ENCODE measurements around the gene USP16. TPM values are rescaled to one million over a fixed set of nuclear protein-coding genes. Genes with fewer than 3 reads are reported as not detected.

The USP16 gene
- total RNA-seq, 1 experiment from 2014 or later = 30.6 TPM

DNA sequence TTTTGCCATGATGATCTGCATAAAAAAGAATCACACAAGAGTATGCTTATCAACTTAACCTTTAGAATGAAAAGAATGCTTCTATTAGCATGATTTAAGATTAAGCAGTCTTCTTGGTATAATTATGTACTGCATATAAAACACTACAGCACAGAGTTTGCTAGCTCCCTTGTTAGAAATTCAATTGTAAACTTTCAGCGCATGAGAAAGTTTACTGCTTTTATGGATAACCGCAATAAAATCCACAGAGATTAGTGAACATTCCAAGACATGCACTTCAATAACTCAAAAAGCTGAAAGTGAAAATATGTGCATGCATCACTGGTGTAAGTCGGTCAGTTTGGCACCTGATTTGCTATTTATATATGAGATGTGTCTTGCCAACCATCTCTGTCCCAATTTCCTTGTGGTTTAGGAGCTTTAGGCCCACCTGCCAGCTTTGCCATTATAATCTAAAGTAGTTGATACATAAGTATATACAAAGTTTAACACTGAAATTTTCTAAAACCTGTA is 32.1 kb downstream of the USP16 start:
- no CpG with 5 or more reads among the region's 3 CpGs for WGBS (ENCODE audit: extremely low coverage, insufficient read length, low lambda C conversion rate)
- no peak overlapping the region for H2BK20ac ChIP-seq (ENCODE audit: low read depth, low read length, poor library complexity, severe bottlenecking)
- no peaks in the 10 kb centered on the region for H3K27me3 Mint-ChIP-seq (ENCODE audit: low read depth)
- no peak for DNase-seq
- H3K9me3 ChIP-seq (ENCODE audit: control insufficient read depth, low read depth, low read length) = no peaks in the 10 kb centered on the region
- no peaks in the 10 kb centered on the region for H3K9me3 Mint-ChIP-seq
- H3K56ac ChIP-seq (ENCODE audit: insufficient read length, low read depth, low read length) = no peak overlapping the region
- no peak overlapping the region for H3K4ac ChIP-seq (ENCODE audit: low read depth, low read length)
- H3K79me1 ChIP-seq (ENCODE audit: insufficient read depth, low read depth, low read length, poor library complexity, severe bottlenecking) = no peaks in the 10 kb centered on the region
- H2BK5ac ChIP-seq (ENCODE audit: insufficient read length, low read length) = no peak overlapping the region
- H2AFZ ChIP-seq (ENCODE audit: low read length) = no peak overlapping the region
- no peak overlapping the region for H4K8ac ChIP-seq (replicated peaks; ENCODE audit: insufficient read length, low read depth, low read length)
- H3K4me3 Mint-ChIP-seq = no peak overlapping the region
- H3K23me2 ChIP-seq (ENCODE audit: insufficient read length, low read depth, low read length, poor library complexity, severe bottlenecking) = no peaks in the 10 kb centered on the region
- no peak overlapping the region for H3K14ac ChIP-seq (ENCODE audit: insufficient read depth, low read length)
- no peaks in the 10 kb centered on the region for H3K4me1 ChIP-seq (ENCODE audit: insufficient read depth, low read length)
- no peaks in the 10 kb centered on the region for H3K4me1 Mint-ChIP-seq
- H4K20me1 ChIP-seq (ENCODE audit: control insufficient read depth, insufficient read depth, insufficient read length) = no peaks in the 10 kb centered on the region
- H3K18ac ChIP-seq (ENCODE audit: insufficient read length, low read depth, low read length) = no peak overlapping the region
- H4K91ac ChIP-seq (ENCODE audit: insufficient read length, low read depth, low read length) = no peak overlapping the region
- no peak overlapping the region for H2BK15ac ChIP-seq (ENCODE audit: low read depth, low read length)
- H3K27ac ChIP-seq (ENCODE audit: insufficient read length, low read depth, low read length) = no peak overlapping the region
- H3K9ac ChIP-seq (ENCODE audit: extremely low read depth, insufficient read length, low read length) = no peak overlapping the region
- no peaks in the 10 kb centered on the region for H3K27me3 ChIP-seq (ENCODE audit: insufficient read depth, low read length)
- no peak for TF ChIP-seq CTCF (conservative IDR thresholded peaks at IDR 0.05)
- H3K27ac Mint-ChIP-seq = peak overlapping the region in 1 of 3 experiments; percentile 24; a peak in 2 of 7 replicates
- H3K79me2 ChIP-seq (ENCODE audit: insufficient read depth, low read length) = no peaks in the 10 kb centered on the region
- H2AK5ac ChIP-seq (ENCODE audit: insufficient read length, low read length) = no peak overlapping the region
- H3K4me2 ChIP-seq (ENCODE audit: insufficient read depth, insufficient read length, low read length) = no peak overlapping the region
- H3T11ph ChIP-seq (ENCODE audit: low read length) = no peak overlapping the region
- H2BK120ac ChIP-seq (ENCODE audit: low read depth, low read length, poor library complexity, severe bottlenecking) = no peak overlapping the region
- H3K23ac ChIP-seq (ENCODE audit: insufficient read length, low read depth, low read length) = no peak overlapping the region
- H3K36me3 Mint-ChIP-seq (ENCODE audit: insufficient read depth in 1 of 3, low read depth in 3 of 3) = peaks cover 36 to 73% (median 59%) of the 10 kb centered on the region in 3 experiments; a peak in 6 of 7 replicates
- no peak overlapping the region for H4K5ac ChIP-seq (ENCODE audit: insufficient read length, low read depth, low read length)
- no peak overlapping the region for H2BK12ac ChIP-seq (ENCODE audit: insufficient read length, low read depth, low read length)
